Sigmoid colon (tissue), 4 donors: ENCODE results near the gene OR2V2.

Source experiments
- EP300 ChIP-seq, 4 donors: sonication (generic); formaldehyde crosslinking; IDR thresholded peaks; one replicate each; pipeline ENCODE4 v1.6.1; 2017; ENCODE audit warnings: antibody characterized with exemption in 4 of 4
- POLR2A ChIP-seq, 2 donors: fragments of 450-650 bp; IDR thresholded peaks; one replicate each; pipeline ENCODE4 v1.6.1; 2016; ENCODE audit warnings: antibody characterized with exemption in 2 of 2, mild to moderate bottlenecking in 2 of 2, moderate library complexity in 2 of 2
- POLR2AphosphoS5 ChIP-seq, 4 donors: sonication (generic); formaldehyde crosslinking; IDR thresholded peaks; one replicate each; pipeline ENCODE4 v1.6.1; 2017; ENCODE audit warnings: antibody characterized with exemption in 4 of 4
- TF ChIP-seq, protein P1 (sequence below), 4 experiments: fragments of 450-650 bp in 3 of 4; fragments of 200-600 bp in 1 of 4; IDR thresholded peaks; one replicate each; pipeline ENCODE4 v1.5.1; 2016 to 2019; ENCODE audit warnings: antibody characterized with exemption in 4 of 4, mild to moderate bottlenecking in 3 of 4, moderate library complexity in 2 of 4

- TF ChIP-seq POLR2A (IDR thresholded peaks at IDR 0.05): no peak
- TF ChIP-seq EP300 (IDR thresholded peaks at IDR 0.05): no peak
- TF ChIP-seq, protein P1, sequence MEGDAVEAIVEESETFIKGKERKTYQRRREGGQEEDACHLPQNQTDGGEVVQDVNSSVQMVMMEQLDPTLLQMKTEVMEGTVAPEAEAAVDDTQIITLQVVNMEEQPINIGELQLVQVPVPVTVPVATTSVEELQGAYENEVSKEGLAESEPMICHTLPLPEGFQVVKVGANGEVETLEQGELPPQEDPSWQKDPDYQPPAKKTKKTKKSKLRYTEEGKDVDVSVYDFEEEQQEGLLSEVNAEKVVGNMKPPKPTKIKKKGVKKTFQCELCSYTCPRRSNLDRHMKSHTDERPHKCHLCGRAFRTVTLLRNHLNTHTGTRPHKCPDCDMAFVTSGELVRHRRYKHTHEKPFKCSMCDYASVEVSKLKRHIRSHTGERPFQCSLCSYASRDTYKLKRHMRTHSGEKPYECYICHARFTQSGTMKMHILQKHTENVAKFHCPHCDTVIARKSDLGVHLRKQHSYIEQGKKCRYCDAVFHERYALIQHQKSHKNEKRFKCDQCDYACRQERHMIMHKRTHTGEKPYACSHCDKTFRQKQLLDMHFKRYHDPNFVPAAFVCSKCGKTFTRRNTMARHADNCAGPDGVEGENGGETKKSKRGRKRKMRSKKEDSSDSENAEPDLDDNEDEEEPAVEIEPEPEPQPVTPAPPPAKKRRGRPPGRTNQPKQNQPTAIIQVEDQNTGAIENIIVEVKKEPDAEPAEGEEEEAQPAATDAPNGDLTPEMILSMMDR (IDR thresholded peaks at IDR 0.05): no peak
- TF ChIP-seq POLR2AphosphoS5 (IDR thresholded peaks at IDR 0.05): no peak
Measured at GRCh38 chr5:181121675-181122561, 25.5 kb upstream of the OR2V2 start.
